ENCODE results near the gene AIFM2.
"Not testable (repeated sequence)": the region's sequence is repeated elsewhere in the genome, so short reads cannot be mapped to it uniquely, and the experiment has no call there.

AIFM2 gene

GRCh38 chr10:70145666-70146488 lies 13.3 kb upstream of the AIFM2 start:
- peak; percentile 67 to 68 for DNase-seq

- no peak for DNase-seq
Observed at GRCh38 chr10:70145166-70145665, 12.6 kb upstream of the AIFM2 start.

- no peak for DNase-seq
Observed at GRCh38 chr10:70144372-70145110, 11.9 kb upstream of the AIFM2 start.

DNA sequence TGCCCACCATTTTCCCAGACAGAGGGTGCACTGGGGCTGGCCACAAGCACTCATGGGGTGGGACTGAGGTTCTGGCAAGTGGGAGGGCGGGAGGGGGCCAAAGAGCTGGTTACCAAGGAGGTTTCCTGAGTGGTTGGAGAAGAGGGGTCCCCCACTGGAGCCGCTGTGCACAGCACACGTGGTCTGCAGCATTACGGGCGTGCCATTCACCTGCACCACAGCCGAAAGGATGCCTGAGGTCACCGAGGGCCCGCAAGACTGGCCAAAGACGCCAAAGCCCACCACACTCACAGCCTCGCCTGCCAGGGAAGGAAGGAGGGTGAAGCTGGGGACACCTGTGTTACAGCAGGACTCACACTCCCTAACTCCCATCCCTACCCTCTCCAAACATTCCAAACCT lies 9.9 kb upstream of the AIFM2 start:
- DNase-seq, result no peak

DNA sequence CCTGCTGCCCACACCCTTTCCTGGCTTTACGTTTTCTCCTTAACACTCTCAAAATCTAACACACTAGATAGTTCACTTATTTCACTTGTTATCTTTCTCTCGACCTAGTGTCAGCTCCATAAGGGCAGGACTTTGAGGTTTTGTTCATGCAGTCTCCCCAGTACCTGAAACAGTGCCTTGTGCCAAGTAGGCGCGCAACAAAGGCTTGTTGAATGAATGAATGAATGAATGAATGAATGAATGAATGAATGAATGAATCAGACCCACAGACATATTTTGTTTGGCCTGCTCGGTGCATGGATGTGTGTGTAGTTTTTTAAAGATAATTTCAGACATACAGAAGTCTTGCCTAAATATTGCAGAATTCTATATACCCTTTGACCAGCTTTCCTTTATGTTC lies 7.7 kb upstream of the AIFM2 start:
- no peak for DNase-seq

DNA sequence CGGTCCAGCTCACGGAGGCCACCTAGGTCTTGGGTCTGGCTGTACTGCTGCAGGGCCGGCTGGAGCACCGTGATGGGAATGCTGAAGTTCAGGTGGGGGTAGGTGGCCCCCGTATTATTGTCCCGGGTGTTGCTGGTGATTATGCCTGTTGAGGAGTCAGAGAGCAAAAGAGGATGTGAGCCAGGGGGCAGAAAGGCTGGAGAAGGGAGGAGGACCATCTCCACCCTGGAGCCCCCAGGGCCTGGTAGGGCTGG lies 7.3 kb upstream of the AIFM2 start:
- DNase-seq, result no peak

DNA sequence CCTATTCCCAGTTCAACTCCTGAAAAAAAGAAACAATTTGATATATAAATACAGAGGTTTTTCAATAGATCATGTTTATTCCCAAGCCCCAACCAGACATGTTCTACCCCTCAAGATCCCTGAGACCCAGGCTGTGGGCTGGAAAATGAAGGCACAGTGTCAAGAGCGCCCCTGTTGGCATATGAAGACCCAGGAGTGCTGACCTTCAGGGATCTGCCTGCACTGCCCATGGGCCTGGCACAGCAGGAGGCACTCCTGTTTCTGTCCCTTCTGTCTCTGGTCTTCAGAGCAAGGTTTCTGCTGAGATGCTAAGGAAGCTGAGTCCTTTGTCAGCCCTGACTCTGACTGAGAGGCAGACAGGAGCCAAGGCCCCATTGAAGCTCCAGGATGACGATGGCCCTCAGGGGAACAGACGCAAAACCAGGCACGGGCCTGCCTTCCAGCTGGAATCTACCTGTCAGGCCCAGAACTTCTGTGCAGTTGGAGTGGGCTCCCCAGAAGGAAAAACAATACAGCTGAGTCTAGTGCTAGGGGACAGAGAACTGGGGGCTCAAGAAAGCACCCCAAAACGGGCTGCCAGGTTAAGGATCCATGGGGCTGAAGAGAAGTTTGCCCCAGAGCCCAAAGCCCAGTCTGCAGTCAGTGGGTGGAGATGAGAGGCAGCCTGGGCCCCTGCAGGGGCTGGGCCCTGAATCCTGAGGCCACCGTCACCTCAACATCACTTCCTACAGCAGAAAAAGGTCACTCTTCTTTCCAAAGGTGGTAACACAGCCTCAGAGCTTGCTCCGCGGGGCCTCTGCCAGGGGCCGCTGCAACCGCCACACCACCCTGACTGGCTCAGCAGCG lies 6.7 kb upstream of the AIFM2 start:
- DNase-seq, result no peak

DNA sequence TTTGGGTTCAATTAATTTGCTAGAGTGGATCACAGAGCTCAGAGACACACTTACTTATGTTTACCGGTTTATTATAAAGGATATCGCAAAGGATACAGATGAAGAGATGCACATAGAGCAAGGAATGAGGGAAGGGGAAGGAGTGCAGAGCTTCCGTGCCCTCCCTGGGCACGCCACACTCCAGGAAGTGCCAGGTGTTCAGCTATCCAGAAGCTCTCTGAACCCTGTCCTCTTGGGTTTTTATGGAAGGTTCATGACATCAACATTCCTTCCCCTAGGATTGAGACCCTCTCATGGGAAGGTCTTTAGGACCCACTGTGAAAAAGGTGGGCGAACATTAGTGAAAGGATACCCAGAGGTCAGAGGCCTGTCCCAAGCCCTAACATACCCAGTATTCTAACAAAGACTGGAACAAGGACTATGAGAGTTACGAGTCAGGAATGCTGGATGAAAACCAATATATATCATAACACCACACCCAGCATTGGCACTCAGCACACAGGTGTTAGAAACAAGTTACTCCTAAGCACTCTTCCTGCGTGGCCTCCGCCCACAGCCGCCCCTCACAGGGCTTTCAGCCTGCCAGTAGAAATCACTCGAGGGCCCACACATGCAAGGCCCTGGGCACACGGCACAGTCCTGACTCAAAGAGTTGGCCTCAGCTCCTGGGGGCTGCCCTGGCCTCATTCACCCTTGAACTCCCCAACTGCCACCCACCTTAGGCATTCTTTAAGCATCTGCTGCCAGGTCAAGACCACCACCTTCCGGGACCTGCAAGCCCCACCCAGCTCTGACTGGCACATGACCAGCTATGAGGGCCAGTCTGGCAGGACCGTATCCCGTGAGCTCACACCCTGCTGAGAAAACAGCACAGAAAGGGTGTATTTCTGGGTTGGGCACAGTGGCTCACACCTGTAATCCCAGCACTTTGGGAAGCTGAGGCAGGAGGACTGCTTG lies 5.6 kb upstream of the AIFM2 start:
- no peak for DNase-seq

DNA sequence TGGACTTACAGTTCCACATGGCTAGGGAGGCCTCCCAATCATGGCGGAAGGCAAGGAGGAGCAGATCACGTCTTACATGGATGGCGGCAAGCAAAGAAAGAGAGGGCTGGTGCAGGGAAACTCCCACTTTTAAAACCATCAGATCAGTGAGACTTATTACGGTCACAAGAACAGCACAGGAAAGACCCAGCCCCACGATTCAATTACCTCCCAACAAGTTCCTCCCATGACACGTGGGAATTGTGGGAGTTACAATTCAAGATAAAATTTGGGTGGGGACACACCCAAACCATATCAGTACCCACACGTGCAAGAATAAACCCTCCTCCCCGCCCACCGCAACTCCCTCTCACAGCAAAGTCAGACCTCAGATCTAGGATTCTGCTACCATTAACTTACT lies 4.5 kb upstream of the AIFM2 start:
- no peak for DNase-seq

DNA sequence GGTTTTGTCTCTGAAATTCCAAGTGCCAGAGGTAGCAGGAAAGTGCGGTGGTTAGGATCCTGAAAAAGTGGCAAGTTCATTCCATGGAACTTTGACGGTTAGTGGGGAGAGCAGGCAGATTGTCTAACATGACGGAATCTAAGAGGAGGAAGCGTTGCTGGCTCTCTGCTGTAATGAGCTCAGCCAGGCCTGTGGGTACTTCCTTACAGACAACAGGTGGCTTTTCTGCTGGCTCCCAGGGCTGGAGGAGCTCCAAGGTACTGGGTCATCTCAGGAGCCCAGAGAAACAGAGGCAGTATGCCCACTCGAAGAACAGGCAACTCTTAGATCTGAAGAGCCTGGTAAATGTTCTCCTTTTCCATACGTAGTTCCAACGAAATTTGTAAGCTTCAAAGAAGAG lies 3.1 kb upstream of the AIFM2 start:
- DNase-seq, result no peak

DNA sequence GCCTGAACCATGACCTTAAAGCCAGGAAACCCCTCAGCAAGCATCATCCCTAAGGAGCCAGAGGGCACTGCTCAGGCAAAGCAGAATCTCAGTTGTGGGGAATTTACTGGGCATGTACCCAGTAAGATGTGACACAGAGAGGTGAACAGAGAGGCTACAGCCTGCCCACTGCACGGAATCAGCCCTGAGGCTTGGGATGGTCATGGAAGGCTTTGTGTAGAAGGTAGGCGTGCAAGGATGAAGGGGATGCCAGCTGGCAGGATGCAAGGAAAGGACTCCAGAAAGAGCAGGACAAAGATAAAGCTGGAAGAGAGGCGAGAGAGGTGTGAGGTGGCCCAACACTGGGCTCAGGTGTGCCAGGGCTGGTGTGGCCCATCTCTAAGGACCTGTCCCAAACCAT lies 2.4 kb upstream of the AIFM2 start:
- DNase-seq, result no peak

GRCh38 chr10:70131560-70131937 lies 1.1 kb downstream of the AIFM2 start:
- DNase-seq, result no peak

DNA sequence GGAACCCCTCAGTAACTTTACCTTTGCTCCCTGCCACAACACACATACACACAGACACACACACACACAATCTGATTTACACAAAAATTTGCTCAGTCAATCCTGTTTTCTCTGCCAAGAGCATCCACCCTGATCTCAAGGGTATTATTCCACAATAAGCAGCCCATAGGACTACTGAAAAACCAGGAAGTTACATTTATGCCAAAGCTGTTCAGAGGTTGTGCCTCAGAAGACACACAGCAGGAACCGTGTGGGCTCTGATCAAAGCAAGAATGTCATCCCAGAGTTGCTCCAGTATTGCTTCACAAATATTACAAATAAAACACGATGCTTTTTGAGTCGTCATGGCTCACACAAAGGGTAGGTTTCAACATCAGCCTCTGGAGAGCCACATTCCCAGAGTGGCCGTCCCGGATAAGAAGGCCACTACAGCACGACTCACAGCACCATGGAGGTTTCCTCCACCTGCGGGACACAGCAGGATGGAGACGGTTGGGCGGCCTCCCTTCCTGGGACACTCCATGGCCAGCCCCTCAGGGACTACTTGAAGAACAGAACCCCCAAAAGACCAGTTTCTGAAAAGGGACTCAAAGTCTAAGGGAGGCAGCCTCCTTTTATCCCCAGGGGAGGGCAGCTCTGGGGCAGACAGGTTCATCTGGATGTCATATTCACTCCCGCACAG lies 1.6 kb downstream of the AIFM2 start:
- DNase-seq, result no peak

DNA sequence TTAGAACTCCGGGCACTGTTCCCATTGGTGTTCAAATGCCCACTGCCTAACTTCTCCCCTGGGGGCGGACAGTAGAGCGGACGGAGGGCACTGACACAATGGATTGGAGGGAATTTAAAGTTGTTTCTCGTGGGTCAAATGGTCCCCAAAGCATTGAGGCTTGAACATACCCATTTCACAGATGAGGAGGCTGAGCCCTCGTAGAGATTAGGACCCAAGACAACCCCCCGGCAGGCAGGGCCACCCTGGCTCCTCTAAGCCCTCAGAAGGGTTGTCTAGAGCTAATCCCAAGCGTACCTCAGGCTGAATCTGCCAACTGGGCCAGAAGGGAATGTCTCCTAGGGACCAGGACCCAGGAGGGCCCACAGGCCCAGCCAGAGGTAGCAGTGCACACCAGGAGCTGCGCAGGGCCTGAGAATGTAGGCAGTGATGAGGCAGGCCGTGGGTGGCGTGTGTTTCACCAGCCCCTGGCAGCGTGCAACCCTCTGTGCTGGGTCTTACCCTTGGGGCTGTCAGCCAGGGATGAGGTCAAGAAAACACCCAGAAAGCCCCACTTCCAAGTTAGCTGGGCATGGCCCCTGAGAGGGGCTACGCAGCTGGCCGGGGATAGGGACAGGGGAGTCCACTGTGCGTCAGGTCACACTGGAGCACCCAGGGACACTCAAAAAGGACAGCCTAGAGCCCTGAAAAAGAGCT lies 5.8 kb downstream of the AIFM2 start:
- no peak for DNase-seq

DNA sequence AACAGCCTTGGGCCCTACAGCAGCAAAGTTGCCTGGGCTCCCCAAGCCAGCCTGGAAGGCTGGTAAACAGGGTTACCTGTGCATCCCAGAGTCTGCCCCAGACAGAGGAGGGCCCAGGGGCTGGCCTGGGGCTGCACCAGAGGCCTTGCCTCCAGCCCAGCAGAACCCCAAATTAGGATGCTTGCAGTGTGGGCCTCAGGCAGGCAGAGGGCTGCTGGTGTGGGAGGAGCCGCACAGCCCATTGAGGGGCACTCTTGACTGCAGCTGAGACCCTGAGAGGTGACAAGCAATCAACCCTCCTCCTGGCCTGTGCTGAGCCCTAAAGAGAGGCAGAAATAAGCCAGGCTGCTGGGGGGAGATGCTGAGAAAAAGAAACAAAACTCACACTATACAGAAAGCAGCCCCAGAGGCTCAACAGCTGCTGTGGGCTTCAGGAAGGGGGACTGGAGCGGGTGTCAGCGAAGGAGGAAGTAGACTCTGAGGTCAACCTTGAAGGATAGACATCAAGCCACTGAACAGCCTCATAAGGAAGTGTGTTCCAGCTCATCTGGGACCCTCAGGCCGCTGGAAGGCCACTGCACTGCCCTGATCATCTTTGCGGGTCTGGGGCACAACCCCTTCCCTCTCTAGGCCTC lies 6.6 kb downstream of the AIFM2 start:
- DNase-seq, result no peak

DNA sequence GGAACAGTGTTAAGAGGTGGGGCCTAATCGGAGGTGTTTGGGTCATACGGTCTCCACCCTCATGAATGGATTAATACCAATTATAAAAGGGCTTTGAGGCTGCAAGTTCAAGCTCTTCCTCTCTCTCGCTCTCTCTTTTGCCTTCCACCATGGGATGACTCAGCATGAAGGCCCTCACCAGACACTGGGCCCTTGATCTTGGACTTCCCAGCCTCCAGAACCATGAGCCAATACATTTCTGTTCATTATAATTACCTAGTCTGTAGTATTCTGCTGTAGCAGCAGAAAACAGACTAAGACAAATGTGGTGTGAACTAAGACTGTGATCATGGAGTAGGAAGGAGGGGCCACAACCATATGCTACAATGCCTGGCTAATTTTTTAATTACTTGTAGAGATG lies 7.7 kb downstream of the AIFM2 start:
- no peak for DNase-seq

GRCh38 chr10:70124415-70124814 lies 8.2 kb downstream of the AIFM2 start:
- DNase-seq, result no peak

DNA sequence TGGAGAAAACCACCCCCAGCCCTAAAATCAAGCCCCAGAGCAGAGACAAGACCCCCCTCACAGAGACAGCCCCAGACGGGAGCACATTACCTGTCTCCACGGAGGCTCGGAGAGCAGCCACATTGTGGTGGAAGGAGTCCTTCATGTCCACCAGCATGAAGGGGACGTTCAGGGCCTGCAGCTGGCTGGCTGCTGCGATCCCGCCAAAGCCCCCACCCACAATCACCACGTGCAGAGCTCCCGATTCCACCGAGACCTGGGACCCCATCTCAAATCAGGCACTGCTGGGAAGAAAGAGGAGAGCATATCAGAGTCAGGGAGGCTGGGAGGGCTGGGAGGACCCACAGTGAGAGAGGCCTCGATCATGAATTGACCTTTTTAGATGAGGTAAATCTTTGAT lies 8.8 kb downstream of the AIFM2 start:
- DNase-seq, result no peak

GRCh38 chr10:70123166-70123565 lies 9.5 kb downstream of the AIFM2 start:
- not testable (repeated sequence) for DNase-seq

DNA sequence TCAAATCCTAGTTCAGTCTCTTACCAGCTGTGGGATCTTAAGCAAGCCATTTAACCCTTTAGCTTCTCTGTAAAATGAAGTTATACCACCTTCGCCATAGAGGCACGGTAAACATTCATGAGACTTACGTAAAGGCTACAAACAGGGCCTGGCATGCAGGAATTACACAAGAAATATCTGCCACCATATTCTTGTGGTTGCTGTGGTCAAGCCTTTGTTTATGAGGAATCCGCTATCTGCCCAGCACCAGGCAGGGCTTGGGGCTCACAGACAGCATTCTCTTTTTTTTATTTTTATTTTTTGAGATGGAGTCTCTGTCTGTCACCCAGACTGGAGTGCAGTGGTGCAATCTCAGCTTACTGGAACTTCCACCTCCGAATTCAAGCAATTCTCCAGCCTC lies 9.9 kb downstream of the AIFM2 start:
- DNase-seq, result no peak
